ENCODE measurements around the gene BMPER.
A peak's percentile ranks its signal among the peaks of the same experiment; 100 is the strongest.

Gene BMPER

GRCh38 chr7:33909755-33910154 lies 4.4 kb downstream of the BMPER start:
- no peak for TF ChIP-seq CTCF (conservative IDR thresholded peaks at IDR 0.05; ENCODE audit: low read length)
- DNase-seq (ENCODE audit: low read depth), result peak; percentile 46
- H3K4me3 ChIP-seq (ENCODE audit: low read length), result no peak overlapping the region

GRCh38 chr7:33910756-33911155 lies 5.4 kb downstream of the BMPER start:
- no peak for DNase-seq (ENCODE audit: low read depth)
- no peak overlapping the region for H3K4me3 ChIP-seq (ENCODE audit: low read length)
- TF ChIP-seq CTCF (conservative IDR thresholded peaks at IDR 0.05; ENCODE audit: low read length), result no peak

- no peak overlapping the region for H3K4me3 ChIP-seq (ENCODE audit: low read length)
- peak; percentile 60 for DNase-seq (ENCODE audit: low read depth)
- TF ChIP-seq CTCF (conservative IDR thresholded peaks at IDR 0.05; ENCODE audit: low read length), result no peak
Measured at GRCh38 chr7:33916357-33917081, 11.2 kb downstream of the BMPER start.

GRCh38 chr7:33917661-33918060 lies 12.3 kb downstream of the BMPER start:
- DNase-seq (ENCODE audit: low read depth), result no peak
- TF ChIP-seq CTCF (conservative IDR thresholded peaks at IDR 0.05; ENCODE audit: low read length), result no peak
- no peak overlapping the region for H3K4me3 ChIP-seq (ENCODE audit: low read length)

GRCh38 chr7:33918438-33919143 lies 13.3 kb downstream of the BMPER start:
- no peak for DNase-seq (ENCODE audit: low read depth)
- no peak overlapping the region for H3K4me3 ChIP-seq (ENCODE audit: low read length)
- TF ChIP-seq CTCF (conservative IDR thresholded peaks at IDR 0.05; ENCODE audit: low read length), result no peak

- TF ChIP-seq CTCF (conservative IDR thresholded peaks at IDR 0.05; ENCODE audit: low read length), result no peak
- no peak overlapping the region for H3K4me3 ChIP-seq (ENCODE audit: low read length)
- no peak for DNase-seq (ENCODE audit: low read depth)
Measured at GRCh38 chr7:33919449-33919848, 14.1 kb downstream of the BMPER start.

Data from AG10803 (cell line).